Activated T-helper 2 cell treated with anti-CD3 and anti-CD28 coated beads, Interferon-gamma antibody, Interleukin-2, Interleukin-4, amounts not matched to agents 10 μg/mL and 5 μg/mL and 100 μg/mL, durations not matched to agents 14 hours and 24 hours and 36 hours (primary cell): ENCODE data around the gene CCDC51. TPM values are rescaled to one million over a fixed set of nuclear protein-coding genes. Genes with fewer than 3 reads are reported as not detected.
"Not testable (repeated sequence)": the region's sequence is repeated elsewhere in the genome, so short reads cannot be mapped to it uniquely, and the experiment has no call there.

Experiments
- DNase-seq: peaks from one replicate; pipeline ENCODE4 v3.0.0; 2021; ENCODE audit warnings: low spot score
- H3K27ac Mint-ChIP-seq: one replicate; pipeline ENCODE4 v1.8.0; 2021; ENCODE audit warnings: mixed read lengths
- H3K27me3 Mint-ChIP-seq: one replicate; pipeline ENCODE4 v1.8.0; 2021; ENCODE audit warnings: low read depth, mixed read lengths
- H3K36me3 Mint-ChIP-seq: one replicate; pipeline ENCODE4 v1.8.0; 2021; ENCODE audit warnings: low read depth, mixed read lengths
- H3K4me1 Mint-ChIP-seq: one replicate; pipeline ENCODE4 v1.8.0; 2021; ENCODE audit warnings: low read depth, mixed read lengths
- H3K4me3 Mint-ChIP-seq: one replicate; pipeline ENCODE4 v1.8.0; 2021; ENCODE audit warnings: low read depth, mild to moderate bottlenecking, moderate library complexity, mixed read lengths
- H3K9me3 Mint-ChIP-seq: one replicate; pipeline ENCODE4 v1.8.0; 2021; ENCODE audit warnings: mixed read lengths
- intact Hi-C: fragments of 100-400 bp; cut with micrococcal nuclease; formaldehyde crosslinking; loops from one replicate; pipeline ENCODE4 v1.15.1; 2023
- total RNA-seq: library from RNA; stranded (reverse); gene quantifications from 2 replicates; pipeline ENCODE4 v1.2.3, GENCODE V29; 2022

The CCDC51 gene
- total RNA-seq, 1 donor from 2014 or later, result 22.2 TPM

- DNase-seq, result no peak
- Mint-ChIP-seq H3K27me3 (no peaks in the 10 kb centered on the region), H3K9me3 (no peaks in the 10 kb centered on the region), H3K4me3 (no peak overlapping the region), H3K27ac (no peak overlapping the region), H3K36me3 (peaks cover 52% of the 10 kb centered on the region), H3K4me1 (peaks cover 24% of the 10 kb centered on the region)
- intact Hi-C loops, result no loop called here
These were observed 23.8 kb upstream of the CCDC51 start for GRCh38 chr3:48463703-48464102.

GRCh38 chr3:48461767-48462166 lies 21.8 kb upstream of the CCDC51 start:
- H3K27me3 Mint-ChIP-seq, H3K27ac Mint-ChIP-seq, H3K4me1 Mint-ChIP-seq, intact Hi-C loops, DNase-seq, H3K4me3 Mint-ChIP-seq, H3K9me3 Mint-ChIP-seq: not testable (repeated sequence)
- peaks cover 41% of the 10 kb centered on the region for H3K36me3 Mint-ChIP-seq

- H3K4me3 Mint-ChIP-seq, result no peak overlapping the region
- H3K9me3 Mint-ChIP-seq, result no peaks in the 10 kb centered on the region
- intact Hi-C loops, result no loop called here
- no peak for DNase-seq
- H3K36me3 Mint-ChIP-seq, result peaks cover 37% of the 10 kb centered on the region
- H3K27me3 Mint-ChIP-seq, result no peaks in the 10 kb centered on the region
- H3K27ac Mint-ChIP-seq, result no peak overlapping the region
- H3K4me1 Mint-ChIP-seq, result peaks cover 2% of the 10 kb centered on the region
These were observed 20.6 kb upstream of the CCDC51 start for GRCh38 chr3:48460517-48460902.

- H3K4me3 Mint-ChIP-seq, result no peak overlapping the region
- no peaks in the 10 kb centered on the region for H3K27me3 Mint-ChIP-seq
- H3K27ac Mint-ChIP-seq, result no peak overlapping the region
- intact Hi-C loops, result no loop called here
- DNase-seq, result no peak
- no peaks in the 10 kb centered on the region for H3K4me1 Mint-ChIP-seq
- no peaks in the 10 kb centered on the region for H3K9me3 Mint-ChIP-seq
- H3K36me3 Mint-ChIP-seq, result peaks cover 37% of the 10 kb centered on the region
These were observed 20.0 kb upstream of the CCDC51 start for GRCh38 chr3:48459773-48460516.

- Mint-ChIP-seq H3K4me3 (no peak overlapping the region), H3K36me3 (peaks cover 42% of the 10 kb centered on the region), H3K27ac (no peak overlapping the region), H3K4me1 (no peaks in the 10 kb centered on the region), H3K27me3 (no peaks in the 10 kb centered on the region), H3K9me3 (no peaks in the 10 kb centered on the region)
- no peak for DNase-seq
- intact Hi-C loops, result no loop called here
These were observed 19.4 kb upstream of the CCDC51 start for GRCh38 chr3:48459331-48459730.

- H3K36me3 Mint-ChIP-seq, result peaks cover 58% of the 10 kb centered on the region
- DNase-seq, result no peak
- no peaks in the 10 kb centered on the region for H3K27me3 Mint-ChIP-seq
- H3K27ac Mint-ChIP-seq, result no peak overlapping the region
- H3K4me3 Mint-ChIP-seq, result no peak overlapping the region
- intact Hi-C loops, result no loop called here
- H3K9me3 Mint-ChIP-seq, result no peaks in the 10 kb centered on the region
- H3K4me1 Mint-ChIP-seq, result no peaks in the 10 kb centered on the region
These were observed 16.5 kb upstream of the CCDC51 start for GRCh38 chr3:48456456-48456855.

GRCh38 chr3:48451270-48451669 lies 11.4 kb upstream of the CCDC51 start:
- intact Hi-C loops, result no loop called here
- no peaks in the 10 kb centered on the region for H3K9me3 Mint-ChIP-seq
- H3K27ac Mint-ChIP-seq, result no peak overlapping the region
- no peak overlapping the region for H3K4me3 Mint-ChIP-seq
- peaks cover 19% of the 10 kb centered on the region for H3K4me1 Mint-ChIP-seq
- H3K27me3 Mint-ChIP-seq, result no peaks in the 10 kb centered on the region
- peaks cover 59% of the 10 kb centered on the region for H3K36me3 Mint-ChIP-seq
- DNase-seq, result no peak

- intact Hi-C loops, result loop anchor here (2.0 to 5.0 kb wide), 3 partner anchors 26 to 110 kb away; partner anchors contain the start of gene PFKFB4
- Mint-ChIP-seq H3K27me3 (no peaks in the 10 kb centered on the region), H3K36me3 (peaks cover 66% of the 10 kb centered on the region), H3K4me3 (peak within 1 kb of the TSS; percentile 94), H3K27ac (peak within 1 kb of the TSS; percentile 81), H3K9me3 (no peaks in the 10 kb centered on the region), H3K4me1 (peaks cover 30% of the 10 kb centered on the region)
- DNase-seq, result peak; percentile 87
These were observed 6.7 kb upstream of the CCDC51 start, which contains the start of gene ATRIP for GRCh38 chr3:48446425-48447193. Gene ATRIP, plus strand, starts transcription at chr3:48446737. Its CDS starts 109 bp downstream, at chr3:48446846.

GRCh38 chr3:48446043-48446424 lies 6.1 kb upstream of the CCDC51 start:
- H3K36me3 Mint-ChIP-seq, result peaks cover 66% of the 10 kb centered on the region
- H3K9me3 Mint-ChIP-seq, result no peaks in the 10 kb centered on the region
- no peaks in the 10 kb centered on the region for H3K27me3 Mint-ChIP-seq
- peak overlapping the region; percentile 94 for H3K4me3 Mint-ChIP-seq
- peak overlapping the region; percentile 81 for H3K27ac Mint-ChIP-seq
- intact Hi-C loops, result loop anchor here (2.0 to 5.0 kb wide), 3 partner anchors 27 to 111 kb away; partner anchors contain the start of gene PFKFB4
- no peak for DNase-seq
- H3K4me1 Mint-ChIP-seq, result peaks cover 33% of the 10 kb centered on the region

- no peaks in the 10 kb centered on the region for H3K9me3 Mint-ChIP-seq
- H3K4me1 Mint-ChIP-seq, result peaks cover 33% of the 10 kb centered on the region
- peak overlapping the region; percentile 81 for H3K27ac Mint-ChIP-seq
- peaks cover 71% of the 10 kb centered on the region for H3K36me3 Mint-ChIP-seq
- DNase-seq, result no peak
- peak overlapping the region; percentile 94 for H3K4me3 Mint-ChIP-seq
- H3K27me3 Mint-ChIP-seq, result no peaks in the 10 kb centered on the region
- intact Hi-C loops, result loop anchor here (5.0 kb wide), 1 partner anchor 62 kb away; no protein-coding TSS in a partner anchor
These were observed 5.5 kb upstream of the CCDC51 start for GRCh38 chr3:48445277-48445882.

- H3K27me3 Mint-ChIP-seq, result no peaks in the 10 kb centered on the region
- H3K4me3 Mint-ChIP-seq, result peak overlapping the region; percentile 97
- H3K27ac Mint-ChIP-seq, result no peak overlapping the region
- no peak for DNase-seq
- H3K9me3 Mint-ChIP-seq, result no peaks in the 10 kb centered on the region
- peaks cover 55% of the 10 kb centered on the region for H3K36me3 Mint-ChIP-seq
- H3K4me1 Mint-ChIP-seq, result peaks cover 28% of the 10 kb centered on the region
- intact Hi-C loops, result loop anchor here (2.0 kb wide), 1 partner anchor 173 kb away; no protein-coding TSS in a partner anchor
These were observed 2.0 kb upstream of the CCDC51 start for GRCh38 chr3:48441940-48442339.

- H3K36me3 Mint-ChIP-seq, result peaks cover 49% of the 10 kb centered on the region
- no peaks in the 10 kb centered on the region for H3K27me3 Mint-ChIP-seq
- intact Hi-C loops, result loop anchor here (1.0 to 2.0 kb wide), 2 partner anchors 139 to 172 kb away; partner anchors contain the start of gene NME6
- H3K27ac Mint-ChIP-seq, result peak overlapping the region; percentile 90
- no peaks in the 10 kb centered on the region for H3K9me3 Mint-ChIP-seq
- peak overlapping the region; percentile 97 for H3K4me3 Mint-ChIP-seq
- peaks cover 20% of the 10 kb centered on the region for H3K4me1 Mint-ChIP-seq
- no peak for DNase-seq
These were observed 655 bp upstream of the CCDC51 start for GRCh38 chr3:48440590-48440958.
